Mesenchymal stem cell (in vitro differentiated cells and primary cell): ENCODE results near the gene MLN.

Experiments
- DNase-seq: peaks from one replicate; pipeline ENCODE4 v3.0.0-alpha.2; 2013
- H2AFZ ChIP-seq: one replicate; pipeline ENCODE4 v1.6.1; 2013; ENCODE audit warnings: low read depth, mild to moderate bottlenecking, control low read depth, inconsistent platforms, low read length, moderate library complexity
- H2AK5ac ChIP-seq: 2 replicates; pipeline ENCODE4 v1.6.1; 2013; ENCODE audit warnings: low read length, moderate library complexity, mild to moderate bottlenecking, inconsistent platforms; ENCODE audit not compliant: severe bottlenecking
- H2BK120ac ChIP-seq: one replicate; pipeline ENCODE4 v1.6.1; 2013; ENCODE audit warnings: low read depth, mild to moderate bottlenecking, inconsistent platforms, low read length, moderate library complexity
- H2BK12ac ChIP-seq, 2 experiments: one replicate each; pipeline ENCODE4 v1.6.1; 2013; ENCODE audit warnings: inconsistent platforms in 2 of 2, low read length in 2 of 2, mild to moderate bottlenecking in 2 of 2, moderate library complexity in 2 of 2, control low read depth in 1 of 2
- H2BK15ac ChIP-seq: one replicate; pipeline ENCODE4 v1.6.1; 2013; ENCODE audit warnings: mild to moderate bottlenecking, low read depth, inconsistent platforms; ENCODE audit not compliant: poor library complexity, severe bottlenecking
- H2BK5ac ChIP-seq: 2 replicates; pipeline ENCODE4 v1.6.1; 2013; ENCODE audit warnings: low read depth, mild to moderate bottlenecking, low read length, control low read depth, inconsistent platforms; ENCODE audit not compliant: poor library complexity, severe bottlenecking
- H3K14ac ChIP-seq, 2 experiments: one replicate each; pipeline ENCODE4 v1.6.1; 2013; ENCODE audit warnings: inconsistent platforms in 2 of 2, low read length in 2 of 2, control low read depth in 1 of 2, mild to moderate bottlenecking in 1 of 2, moderate library complexity in 1 of 2
- H3K18ac ChIP-seq, 2 experiments: one replicate each; pipeline ENCODE4 v1.6.1; 2013; ENCODE audit warnings: inconsistent platforms in 2 of 2, low read length in 2 of 2, control low read depth in 1 of 2, low read depth in 1 of 2, mild to moderate bottlenecking in 1 of 2
- H3K23ac ChIP-seq, 2 experiments: one replicate each; pipeline ENCODE4 v1.6.1; 2013; ENCODE audit warnings: inconsistent platforms in 2 of 2, low read length in 2 of 2, mild to moderate bottlenecking in 2 of 2, moderate library complexity in 2 of 2, control low read depth in 1 of 2
- H3K27ac ChIP-seq: 2 replicates; pipeline ENCODE4 v1.5.1; 2013; ENCODE audit warnings: mild to moderate bottlenecking, moderate library complexity, low read length, control low read depth, inconsistent platforms; ENCODE audit not compliant: poor library complexity, severe bottlenecking
- H3K27me3 ChIP-seq, 2 experiments: 2 replicates each; pipeline versions ENCODE4 v1.6.1 to v1.7.0; 2013; ENCODE audit warnings: low read length in 2 of 2, mild to moderate bottlenecking in 2 of 2, moderate library complexity in 2 of 2, control low read depth in 1 of 2, inconsistent platforms in 1 of 2; ENCODE audit not compliant: control insufficient read depth in 1 of 2, insufficient read depth in 1 of 2
- H3K36me3 ChIP-seq, 2 experiments: 2 replicates each; pipeline versions ENCODE4 v1.6.1 to v1.7.0; 2013; ENCODE audit warnings: low read length in 2 of 2, control low read depth in 1 of 2, inconsistent platforms in 1 of 2, low read depth in 1 of 2, mild to moderate bottlenecking in 1 of 2; ENCODE audit not compliant: insufficient read depth in 2 of 2, control insufficient read depth in 1 of 2
- H3K4ac ChIP-seq, 2 experiments: one replicate each; pipeline ENCODE4 v1.6.1; 2013; ENCODE audit warnings: inconsistent platforms in 2 of 2, low read length in 2 of 2, mild to moderate bottlenecking in 2 of 2, moderate library complexity in 2 of 2, control low read depth in 1 of 2, low read depth in 1 of 2
- H3K4me1 ChIP-seq: 2 replicates; pipeline ENCODE4 v1.6.1; 2013; ENCODE audit warnings: low read depth, low read length, control low read depth; ENCODE audit not compliant: control insufficient read depth, insufficient read depth
- H3K4me2 ChIP-seq: 2 replicates; pipeline ENCODE4 v1.6.1; 2013; ENCODE audit warnings: low read length, mild to moderate bottlenecking, inconsistent platforms; ENCODE audit not compliant: poor library complexity, severe bottlenecking
- H3K4me3 ChIP-seq, 2 experiments: 2 replicates each; pipeline versions ENCODE4 v1.5.1 to v1.7.0; 2013; ENCODE audit warnings: low read length in 2 of 2, mild to moderate bottlenecking in 2 of 2, control low read depth in 1 of 2, low read depth in 1 of 2; ENCODE audit not compliant: insufficient read depth in 1 of 2
- H3K79me1 ChIP-seq: replicated peaks from 2 replicates; pipeline ENCODE4 v1.6.1; 2013; ENCODE audit warnings: mild to moderate bottlenecking, control low read depth, low read length, inconsistent platforms; ENCODE audit not compliant: poor library complexity, severe bottlenecking
- H3K9ac ChIP-seq: 2 replicates; pipeline ENCODE4 v1.7.0; 2013; ENCODE audit warnings: mild to moderate bottlenecking, low read length, moderate library complexity
- H3K9me3 ChIP-seq: 2 replicates; pipeline ENCODE4 v1.7.0; 2013; ENCODE audit warnings: mild to moderate bottlenecking, low read length; ENCODE audit not compliant: control insufficient read depth
- H4K8ac ChIP-seq: one replicate; pipeline ENCODE4 v1.6.1; 2013; ENCODE audit warnings: inconsistent platforms, mild to moderate bottlenecking, low read length, moderate library complexity
- H4K91ac ChIP-seq: one replicate; pipeline ENCODE4 v1.6.1; 2013; ENCODE audit warnings: mild to moderate bottlenecking, low read length, inconsistent platforms
- WGBS: methylation state at CpG from one replicate; pipeline ENCODE4 v1.1.7; 2013; ENCODE audit warnings: mixed read lengths; 5-methylcytosine and 5-hydroxymethylcytosine counted together

MLN gene

DNA sequence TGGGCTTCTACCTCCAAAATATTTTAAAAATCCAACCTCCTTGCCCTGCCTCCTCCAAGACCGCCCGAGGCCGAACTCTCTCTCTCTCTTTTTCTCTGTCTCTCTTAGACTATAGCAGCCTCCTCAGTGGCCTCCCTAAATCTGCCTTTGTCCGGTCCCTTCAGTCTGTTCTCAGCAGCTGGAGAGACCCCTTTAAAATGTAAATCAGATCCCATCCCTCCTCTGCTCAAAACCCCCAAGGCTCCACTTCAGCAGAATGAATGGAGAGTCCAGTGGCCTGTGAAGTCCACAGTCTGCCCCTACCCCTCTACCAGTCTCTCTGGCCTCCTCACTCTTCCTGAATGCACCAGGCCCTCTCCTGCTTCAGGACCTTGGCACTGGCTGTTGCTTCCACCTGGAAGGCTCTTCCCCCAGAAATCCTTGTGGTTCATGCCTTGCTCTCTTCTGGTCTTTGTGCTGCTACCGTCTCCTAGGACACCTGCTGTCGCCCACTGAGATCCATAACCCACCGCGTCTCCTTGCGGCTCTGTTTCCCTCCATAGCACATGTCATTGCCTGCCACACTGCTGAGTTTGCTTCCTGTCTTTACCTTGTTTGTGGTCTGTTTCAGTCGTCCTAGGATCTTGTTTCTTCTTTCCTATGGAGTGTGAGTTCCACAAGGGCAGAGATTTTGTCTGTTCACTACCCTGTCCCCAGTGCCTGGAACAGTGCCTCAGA lies 6.0 kb downstream of the MLN start:
- peaks cover 26% of the 10 kb centered on the region for H3K4me1 ChIP-seq
- no peak overlapping the region for H3K4me2 ChIP-seq
- H3K9me3 ChIP-seq: no peaks in the 10 kb centered on the region
- H3K27ac ChIP-seq: no peak overlapping the region
- no peak overlapping the region for H2AK5ac ChIP-seq
- H3K4me3 ChIP-seq: no peak overlapping the region
- WGBS: 84% methylated on average over 10 of the region's 10 CpGs
- no peak overlapping the region for H2BK5ac ChIP-seq
- H2AFZ ChIP-seq: no peak overlapping the region
- no peaks in the 10 kb centered on the region for H3K36me3 ChIP-seq
- no peak overlapping the region for H2BK120ac ChIP-seq
- no peak overlapping the region for H3K18ac ChIP-seq
- H2BK15ac ChIP-seq: peak overlapping the region; percentile 12
- H3K23ac ChIP-seq: no peak overlapping the region
- H3K79me1 ChIP-seq: peaks cover 3% of the 10 kb centered on the region
- H2BK12ac ChIP-seq: no peak overlapping the region
- no peak overlapping the region for H4K91ac ChIP-seq
- H3K14ac ChIP-seq: no peak overlapping the region
- no peak overlapping the region for H4K8ac ChIP-seq
- no peak for DNase-seq
- H3K4ac ChIP-seq: no peak overlapping the region
- H3K9ac ChIP-seq: no peak overlapping the region
- H3K27me3 ChIP-seq: peaks cover 0 to 67% of the 10 kb centered on the region in 2 experiments

DNA sequence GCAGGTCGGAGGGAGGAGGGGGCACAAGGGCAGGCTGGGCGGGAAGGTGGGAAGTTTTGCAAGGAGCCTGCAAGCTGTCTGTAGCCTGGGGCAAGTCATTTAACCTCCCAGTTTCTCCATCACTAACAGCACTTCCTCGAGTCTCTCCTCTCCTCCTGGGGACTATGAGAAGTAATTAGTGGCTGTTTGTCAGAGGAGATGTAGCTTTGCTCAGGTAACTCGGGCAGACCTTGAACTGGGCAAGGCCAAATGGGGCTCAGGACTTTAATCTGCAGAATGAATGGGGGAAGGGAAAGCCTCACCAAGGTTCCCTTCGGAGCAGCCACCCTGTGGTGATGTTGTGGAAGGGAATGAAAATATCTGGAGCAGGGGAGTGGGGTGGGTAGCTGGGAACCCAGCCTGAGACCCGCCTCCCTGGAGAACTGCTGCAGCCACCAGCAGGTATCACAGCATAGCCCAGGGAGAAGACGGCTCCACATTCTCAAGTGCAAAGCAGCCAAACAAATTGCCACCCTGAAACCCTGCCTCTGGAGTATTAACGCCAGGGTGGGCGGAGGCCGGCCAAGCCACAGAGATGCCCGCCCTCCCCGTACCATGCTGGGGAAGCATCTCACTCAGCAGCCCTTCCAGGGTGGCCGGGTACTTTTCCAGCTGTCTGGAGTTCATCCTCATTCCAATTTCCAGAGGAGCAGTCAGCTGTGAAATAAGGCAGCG lies 8.7 kb downstream of the MLN start:
- whole genome bisulfite sequencing: 61% methylated on average over 11 of the region's 14 CpGs
- peaks cover 26% of the 10 kb centered on the region for H3K4me1 ChIP-seq
- no peak overlapping the region for H2BK12ac ChIP-seq
- H3K23ac ChIP-seq: no peak overlapping the region
- H2AK5ac ChIP-seq: peak overlapping the region; percentile 53
- H3K9me3 ChIP-seq: no peaks in the 10 kb centered on the region
- no peak overlapping the region for H3K9ac ChIP-seq
- no peak overlapping the region for H2BK15ac ChIP-seq
- peaks cover 12% of the 10 kb centered on the region for H3K79me1 ChIP-seq
- H2BK120ac ChIP-seq: no peak overlapping the region
- no peak overlapping the region for H3K14ac ChIP-seq
- no peak overlapping the region for H3K18ac ChIP-seq
- H3K4ac ChIP-seq: no peak overlapping the region
- H4K8ac ChIP-seq: no peak overlapping the region
- H3K36me3 ChIP-seq: no peaks in the 10 kb centered on the region
- no peak overlapping the region for H3K4me3 ChIP-seq
- peaks cover 0 to 58% of the 10 kb centered on the region in 2 experiments for H3K27me3 ChIP-seq
- H3K4me2 ChIP-seq: peak overlapping the region; percentile 25
- no peak overlapping the region for H2AFZ ChIP-seq
- no peak overlapping the region for H4K91ac ChIP-seq
- H3K27ac ChIP-seq: no peak overlapping the region
- H2BK5ac ChIP-seq: no peak overlapping the region
- DNase-seq: no peak

DNA sequence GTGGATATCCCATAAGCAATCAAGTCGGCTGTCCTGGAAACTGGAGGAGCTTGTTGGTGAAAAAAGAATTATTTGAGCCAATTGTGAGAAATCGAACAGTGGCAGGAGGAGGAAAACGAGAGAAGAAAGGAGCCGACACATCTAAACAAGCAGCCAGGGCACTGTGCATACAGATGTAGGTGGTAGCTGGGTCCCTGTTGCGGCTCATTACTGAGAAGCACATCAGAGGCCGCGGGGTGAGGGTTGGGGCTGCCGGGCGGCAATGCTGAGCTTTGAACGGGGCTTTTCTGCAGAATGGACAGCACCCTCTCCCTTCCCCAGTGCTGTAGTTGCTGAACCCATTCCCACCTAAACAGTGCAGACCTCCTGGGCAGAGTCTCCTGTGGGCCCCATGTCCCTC lies 10.8 kb downstream of the MLN start:
- H3K27ac ChIP-seq: no peak overlapping the region
- H2BK5ac ChIP-seq: no peak overlapping the region
- no peak overlapping the region for H3K4ac ChIP-seq
- H3K9me3 ChIP-seq: no peaks in the 10 kb centered on the region
- H3K4me2 ChIP-seq: no peak overlapping the region
- peaks cover 26% of the 10 kb centered on the region for H3K4me1 ChIP-seq
- H2BK120ac ChIP-seq: no peak overlapping the region
- H3K18ac ChIP-seq: no peak overlapping the region
- H4K8ac ChIP-seq: no peak overlapping the region
- H3K27me3 ChIP-seq: peaks cover 0 to 48% of the 10 kb centered on the region in 2 experiments
- 88% methylated on average over 10 of the region's 10 CpGs for WGBS
- H3K79me1 ChIP-seq: peaks cover 16% of the 10 kb centered on the region
- peak overlapping the region; percentile 11 for H2AK5ac ChIP-seq
- no peak overlapping the region for H2BK15ac ChIP-seq
- no peak overlapping the region for H2AFZ ChIP-seq
- H2BK12ac ChIP-seq: no peak overlapping the region
- H4K91ac ChIP-seq: no peak overlapping the region
- no peak overlapping the region for H3K23ac ChIP-seq
- no peak for DNase-seq
- H3K14ac ChIP-seq: no peak overlapping the region
- H3K36me3 ChIP-seq: no peaks in the 10 kb centered on the region
- no peak overlapping the region for H3K9ac ChIP-seq
- H3K4me3 ChIP-seq: no peak overlapping the region

DNA sequence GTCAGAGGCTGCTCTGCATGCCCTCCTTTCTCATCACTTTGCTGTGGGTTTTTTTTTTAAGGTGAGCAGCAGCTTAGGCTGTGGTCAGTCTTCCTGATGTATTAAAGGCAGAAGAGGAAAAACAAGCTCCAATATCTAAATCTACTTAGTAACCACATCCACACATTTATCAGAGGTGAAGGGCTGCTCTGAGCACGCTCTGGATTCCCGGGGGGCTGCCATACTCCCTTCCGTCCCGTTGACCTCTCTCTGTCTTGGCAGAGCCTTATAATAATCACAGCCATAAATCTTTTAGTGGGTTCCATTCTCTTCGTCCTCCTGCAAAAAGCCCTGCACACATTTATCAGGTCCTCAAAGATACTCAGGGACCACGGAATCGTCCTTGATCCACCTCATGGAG lies 12.2 kb downstream of the MLN start:
- Histone ChIP-seq H3K4me2 (no peak overlapping the region), H3K14ac (no peak overlapping the region), H3K4ac (no peak overlapping the region), H4K8ac (no peak overlapping the region), H2BK5ac (no peak overlapping the region), H2AFZ (no peak overlapping the region), H2BK120ac (no peak overlapping the region), H3K9ac (no peak overlapping the region), H3K4me1 (peaks cover 28% of the 10 kb centered on the region), H3K27me3 (peaks cover 0 to 40% of the 10 kb centered on the region in 2 experiments), H2BK12ac (no peak overlapping the region), H3K36me3 (no peaks in the 10 kb centered on the region), H3K27ac (no peak overlapping the region), H3K23ac (no peak overlapping the region), H3K79me1 (peaks cover 16% of the 10 kb centered on the region), H3K4me3 (no peak overlapping the region), H2AK5ac (no peak overlapping the region), H4K91ac (no peak overlapping the region), H3K9me3 (no peaks in the 10 kb centered on the region), H3K18ac (no peak overlapping the region), H2BK15ac (no peak overlapping the region)
- DNase-seq: no peak
- WGBS: 79% methylated on average over 7 of the region's 7 CpGs
